ENCODE results near the gene PDE11A.

The PDE11A gene

GRCh38 chr2:177670791-177671535 is 401.6 kb downstream of the PDE11A start:
- in situ Hi-C loops (cut with HindIII; ENCODE audit: low pct_unique_long_range_greater_than_20kb, low sequenced_read_pairs): no loop called here
- DNase-seq (ENCODE audit: low read depth in 1 of 2, low spot score in 1 of 2): no peak
- TF ChIP-seq JUND (IDR thresholded peaks at IDR 0.05; ENCODE audit: low read depth): no peak

DNA sequence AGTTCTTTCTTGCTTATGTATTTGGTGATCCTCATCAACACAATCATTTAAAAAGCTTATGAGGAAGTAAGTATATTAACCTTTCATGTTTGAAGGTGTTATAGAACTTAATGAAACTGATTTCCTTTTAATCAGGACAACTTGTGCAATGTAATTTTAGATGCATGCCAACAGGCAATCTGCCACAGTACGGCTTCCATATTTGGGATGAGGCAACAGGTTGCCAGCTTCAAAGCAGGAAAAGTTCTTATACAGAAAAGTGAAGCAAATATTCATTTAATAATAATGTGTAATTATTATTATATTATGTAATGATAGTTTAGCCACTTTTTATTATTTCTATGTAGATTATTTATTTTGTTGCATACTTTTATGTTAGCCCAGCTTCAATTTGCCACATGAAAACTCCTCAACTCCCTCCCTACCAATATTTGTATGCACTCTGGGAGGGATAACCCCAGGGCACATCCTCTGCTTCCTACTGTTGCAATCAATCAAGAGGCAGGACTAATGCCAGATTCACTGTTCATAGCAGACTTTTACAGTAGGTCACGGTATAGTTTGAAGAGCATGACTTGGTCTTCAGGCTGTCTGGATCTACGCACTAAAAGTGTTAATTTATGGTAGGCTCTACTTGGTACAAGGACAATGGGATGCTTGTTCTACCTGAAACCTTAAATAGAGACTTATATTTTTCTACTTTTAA is 402.8 kb downstream of the PDE11A start:
- TF ChIP-seq JUND (IDR thresholded peaks at IDR 0.05; ENCODE audit: low read depth): no peak
- in situ Hi-C loops (cut with HindIII; ENCODE audit: low pct_unique_long_range_greater_than_20kb, low sequenced_read_pairs): no loop called here
- no peak for DNase-seq (ENCODE audit: low read depth in 1 of 2, low spot score in 1 of 2)

DNA sequence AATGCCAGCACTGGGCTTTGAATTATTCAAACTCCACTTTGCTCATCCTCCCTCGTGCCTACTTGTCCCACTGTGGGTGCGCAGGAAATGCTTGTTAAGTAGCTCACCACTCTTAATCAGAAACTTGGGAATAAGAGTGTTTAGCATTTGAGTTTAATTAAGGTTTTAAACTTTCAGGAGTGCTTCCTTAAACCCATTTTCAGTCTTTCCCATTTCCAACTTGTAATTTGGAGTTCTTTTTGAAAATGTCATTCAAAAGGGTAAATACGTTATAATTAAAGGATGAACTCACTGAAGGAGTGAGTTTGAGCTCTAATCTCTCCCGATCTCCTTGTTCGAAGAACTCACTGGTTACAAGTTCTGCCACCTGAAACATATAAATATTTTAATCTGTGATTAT is 403.4 kb downstream of the PDE11A start:
- DNase-seq (ENCODE audit: low read depth in 1 of 2, low spot score in 1 of 2): no peak
- in situ Hi-C loops (cut with HindIII; ENCODE audit: low pct_unique_long_range_greater_than_20kb, low sequenced_read_pairs): no loop called here
- no peak for TF ChIP-seq JUND (IDR thresholded peaks at IDR 0.05; ENCODE audit: low read depth)

GRCh38 chr2:177668617-177669016 is 404.0 kb downstream of the PDE11A start:
- TF ChIP-seq JUND (IDR thresholded peaks at IDR 0.05; ENCODE audit: low read depth): no peak
- DNase-seq (ENCODE audit: low read depth in 1 of 2, low spot score in 1 of 2): no peak
- in situ Hi-C loops (cut with HindIII; ENCODE audit: low pct_unique_long_range_greater_than_20kb, low sequenced_read_pairs): no loop called here

DNA sequence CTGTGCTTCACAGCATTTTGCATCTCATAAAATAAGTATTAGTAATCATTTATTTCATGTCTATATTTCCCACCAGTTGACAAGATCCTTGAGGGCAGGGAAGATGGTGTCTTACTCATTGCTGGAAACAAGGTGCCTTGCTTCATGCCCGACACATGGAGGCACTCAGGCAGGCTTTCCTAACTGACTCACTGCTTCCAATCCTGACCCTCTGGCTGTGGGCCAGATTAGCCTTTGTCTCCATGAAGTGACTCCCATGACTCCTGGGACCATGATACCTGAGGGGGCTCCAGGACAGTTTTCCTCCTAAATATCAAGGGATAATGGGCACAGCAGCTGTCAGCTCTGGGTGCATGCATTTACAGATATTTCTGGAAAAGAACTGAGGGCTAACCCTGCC is 405.0 kb downstream of the PDE11A start:
- DNase-seq (ENCODE audit: low read depth in 1 of 2, low spot score in 1 of 2): no peak
- no peak for TF ChIP-seq JUND (IDR thresholded peaks at IDR 0.05; ENCODE audit: low read depth)
- in situ Hi-C loops (cut with HindIII; ENCODE audit: low pct_unique_long_range_greater_than_20kb, low sequenced_read_pairs): no loop called here

GRCh38 chr2:177666408-177666807 is 406.2 kb downstream of the PDE11A start:
- in situ Hi-C loops (cut with HindIII; ENCODE audit: low pct_unique_long_range_greater_than_20kb, low sequenced_read_pairs): no loop called here
- no peak for DNase-seq (ENCODE audit: low read depth in 1 of 2, low spot score in 1 of 2)
- TF ChIP-seq JUND (IDR thresholded peaks at IDR 0.05; ENCODE audit: low read depth): no peak

DNA sequence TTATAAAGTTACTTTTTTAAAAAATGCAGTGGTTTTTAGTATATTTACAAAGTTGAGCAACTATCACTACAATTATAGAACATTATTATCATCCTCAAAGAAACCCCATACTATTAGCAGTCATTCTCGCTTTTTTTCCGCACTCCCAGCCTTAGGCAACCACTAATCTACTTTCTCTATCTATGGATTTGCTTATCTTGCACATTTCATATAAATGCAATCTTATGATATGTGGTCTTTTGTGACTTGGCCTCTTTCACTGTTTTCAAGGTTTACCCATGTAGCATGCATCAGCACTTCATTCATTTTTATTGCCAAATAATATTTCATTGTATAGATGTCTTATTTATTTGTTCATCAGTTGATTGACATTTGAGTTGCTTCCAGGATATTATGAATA is 406.6 kb downstream of the PDE11A start:
- no peak for TF ChIP-seq JUND (IDR thresholded peaks at IDR 0.05; ENCODE audit: low read depth)
- no peak for DNase-seq (ENCODE audit: low read depth in 1 of 2, low spot score in 1 of 2)
- in situ Hi-C loops (cut with HindIII; ENCODE audit: low pct_unique_long_range_greater_than_20kb, low sequenced_read_pairs): no loop called here

- no peak for TF ChIP-seq JUND (IDR thresholded peaks at IDR 0.05; ENCODE audit: low read depth)
- no peak for DNase-seq (ENCODE audit: low read depth in 1 of 2, low spot score in 1 of 2)
- in situ Hi-C loops (cut with HindIII; ENCODE audit: low pct_unique_long_range_greater_than_20kb, low sequenced_read_pairs): no loop called here
Observed at GRCh38 chr2:177665328-177665727, 407.2 kb downstream of the PDE11A start.

GRCh38 chr2:177662895-177663294 is 409.7 kb downstream of the PDE11A start:
- TF ChIP-seq JUND (IDR thresholded peaks at IDR 0.05; ENCODE audit: low read depth): no peak
- no peak for DNase-seq (ENCODE audit: low read depth in 1 of 2, low spot score in 1 of 2)
- in situ Hi-C loops (cut with HindIII; ENCODE audit: low pct_unique_long_range_greater_than_20kb, low sequenced_read_pairs): no loop called here

DNA sequence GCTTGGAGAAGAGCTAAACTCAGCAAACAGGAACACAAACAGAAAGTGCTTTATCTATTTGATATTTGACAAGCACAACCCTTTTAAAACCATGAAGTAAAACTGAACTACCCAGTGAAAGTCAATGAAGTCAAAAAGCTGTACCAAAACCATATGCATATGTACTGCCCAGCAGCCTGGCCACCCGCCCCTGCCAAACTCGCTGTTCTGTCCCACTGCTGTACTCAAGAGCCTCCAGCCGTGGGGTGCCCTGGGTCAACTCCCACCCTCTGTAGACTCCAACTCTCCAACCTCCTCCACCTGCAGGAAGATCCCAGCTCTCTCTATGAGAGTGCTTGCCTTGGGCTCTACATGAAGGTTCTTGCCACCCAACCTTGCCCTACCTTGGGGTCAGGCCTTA is 411.8 kb downstream of the PDE11A start:
- DNase-seq (ENCODE audit: low read depth in 1 of 2, low spot score in 1 of 2): no peak
- TF ChIP-seq JUND (IDR thresholded peaks at IDR 0.05; ENCODE audit: low read depth): no peak
- in situ Hi-C loops (cut with HindIII; ENCODE audit: low pct_unique_long_range_greater_than_20kb, low sequenced_read_pairs): no loop called here

DNA sequence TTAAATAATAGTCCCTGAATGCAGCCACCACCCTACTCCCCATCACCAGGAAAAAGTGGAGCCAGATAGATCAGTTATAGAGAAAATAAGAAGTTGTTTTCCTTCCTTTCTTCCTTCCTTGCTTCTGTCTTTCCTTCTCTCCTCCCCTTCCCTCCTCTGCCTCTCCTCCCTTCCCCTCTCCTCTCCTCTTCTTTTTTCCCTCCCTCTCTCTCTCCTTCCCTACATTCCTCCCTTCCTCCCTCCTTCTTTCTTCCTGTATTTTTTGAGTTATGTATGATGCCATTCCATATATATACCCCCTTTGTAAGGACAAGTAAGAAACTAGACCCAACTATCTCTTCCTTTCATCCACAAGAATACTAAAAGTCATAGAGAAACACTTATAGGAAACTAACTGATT is 414.3 kb downstream of the PDE11A start:
- no peak for TF ChIP-seq JUND (IDR thresholded peaks at IDR 0.05; ENCODE audit: low read depth)
- in situ Hi-C loops (cut with HindIII; ENCODE audit: low pct_unique_long_range_greater_than_20kb, low sequenced_read_pairs): no loop called here
- no peak for DNase-seq (ENCODE audit: low read depth in 1 of 2, low spot score in 1 of 2)

DNA sequence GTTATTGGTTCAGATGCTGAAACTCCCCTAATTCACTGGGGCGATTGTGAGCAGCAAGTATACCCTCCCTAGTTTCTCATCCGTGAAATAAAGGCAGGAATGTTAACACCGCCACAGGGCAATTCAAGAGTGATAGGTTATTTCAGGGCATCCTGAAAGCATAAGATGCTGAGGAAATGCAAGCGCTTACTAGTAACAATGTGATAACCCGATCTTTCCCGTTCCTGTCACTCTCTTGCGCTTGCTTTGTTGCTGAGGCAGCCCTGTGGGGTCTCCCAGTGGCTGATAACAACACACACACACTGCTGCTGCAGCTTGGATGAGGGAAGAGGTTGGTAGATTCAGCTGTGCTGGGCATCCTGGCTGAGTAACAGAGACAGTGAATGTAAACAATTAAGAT is 420.7 kb downstream of the PDE11A start:
- TF ChIP-seq JUND (IDR thresholded peaks at IDR 0.05; ENCODE audit: low read depth): no peak
- no peak for DNase-seq (ENCODE audit: low read depth in 1 of 2, low spot score in 1 of 2)
- in situ Hi-C loops (cut with HindIII; ENCODE audit: low pct_unique_long_range_greater_than_20kb, low sequenced_read_pairs): no loop called here

Data from T47D (cell line).